Parathyroid adenoma (tissue), 2 donors: Measurements from ENCODE around the gene TRMU.

Experiments
- H2AFZ ChIP-seq: fragments of 300-600 bp; sonication (generic); one replicate; pipeline ENCODE4 v1.7.0; 2017; ENCODE audit warnings: antibody characterized with exemption, mild to moderate bottlenecking
- H3K27ac ChIP-seq: fragments of 300-600 bp; sonication (generic); one replicate; pipeline ENCODE4 v1.7.0; 2017
- H3K27me3 ChIP-seq: fragments of 300-600 bp; sonication (generic); one replicate; pipeline ENCODE4 v1.7.0; 2017; ENCODE audit warnings: low read length; ENCODE audit not compliant: control insufficient read depth, insufficient read depth
- H3K36me3 ChIP-seq: fragments of 300-600 bp; sonication (generic); one replicate; pipeline ENCODE4 v1.7.0; 2017; ENCODE audit warnings: low read length; ENCODE audit not compliant: control insufficient read depth, insufficient read depth
- H3K4me1 ChIP-seq: fragments of 300-600 bp; sonication (generic); one replicate; pipeline ENCODE4 v1.7.0; 2017; ENCODE audit warnings: control low read depth
- H3K4me2 ChIP-seq: fragments of 300-600 bp; sonication (generic); one replicate; pipeline ENCODE4 v1.7.0; 2017; ENCODE audit warnings: low read length
- H3K4me3 ChIP-seq: fragments of 300-600 bp; sonication (generic); one replicate; pipeline ENCODE4 v1.7.0; 2017; ENCODE audit warnings: low read depth, low read length
- H3K79me2 ChIP-seq: fragments of 300-600 bp; sonication (generic); one replicate; pipeline ENCODE4 v1.7.0; 2017; ENCODE audit warnings: control low read depth
- H3K9ac ChIP-seq: fragments of 300-600 bp; sonication (generic); one replicate; pipeline ENCODE4 v1.7.0; 2017; ENCODE audit warnings: mild to moderate bottlenecking
- H3K9me3 ChIP-seq: fragments of 300-600 bp; sonication (generic); one replicate; pipeline ENCODE4 v1.7.0; 2017; ENCODE audit warnings: low read length; ENCODE audit not compliant: control insufficient read depth
- TF ChIP-seq, protein P1 (sequence below): fragments of 300-600 bp; sonication (generic); IDR thresholded peaks from one replicate; pipeline ENCODE4 v1.7.0; 2017; ENCODE audit warnings: antibody characterized with exemption, mild to moderate bottlenecking
- donor health status: primary hyperparathyroidism.

Gene TRMU

DNA sequence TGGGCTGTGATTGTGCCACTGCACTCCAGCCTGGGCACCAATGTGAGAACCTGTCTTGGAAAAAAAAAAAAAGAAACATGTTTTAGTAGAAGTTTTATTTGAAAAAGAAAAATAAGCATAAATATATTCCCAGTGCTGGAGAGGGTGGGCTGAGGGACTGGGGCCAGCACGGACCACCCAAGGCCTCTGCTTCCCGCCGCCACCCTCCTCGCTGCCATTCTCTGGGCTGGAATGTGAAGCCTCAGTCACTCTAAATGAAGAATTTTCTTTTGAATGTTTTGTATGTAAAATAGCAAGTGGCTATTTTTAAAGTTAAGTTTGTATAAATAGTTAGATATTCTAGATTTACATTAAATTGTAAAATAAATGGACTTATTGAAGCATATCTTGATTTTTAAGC is 5.1 kb upstream of the TRMU start:
- Histone ChIP-seq H2AFZ (no peak overlapping the region), H3K27me3 (no peaks in the 10 kb centered on the region), H3K4me3 (no peak overlapping the region), H3K9me3 (no peaks in the 10 kb centered on the region), H3K9ac (no peak overlapping the region), H3K36me3 (no peaks in the 10 kb centered on the region), H3K4me2 (no peak overlapping the region), H3K27ac (no peak overlapping the region), H3K79me2 (no peaks in the 10 kb centered on the region), H3K4me1 (no peaks in the 10 kb centered on the region)
- TF ChIP-seq, protein P1, sequence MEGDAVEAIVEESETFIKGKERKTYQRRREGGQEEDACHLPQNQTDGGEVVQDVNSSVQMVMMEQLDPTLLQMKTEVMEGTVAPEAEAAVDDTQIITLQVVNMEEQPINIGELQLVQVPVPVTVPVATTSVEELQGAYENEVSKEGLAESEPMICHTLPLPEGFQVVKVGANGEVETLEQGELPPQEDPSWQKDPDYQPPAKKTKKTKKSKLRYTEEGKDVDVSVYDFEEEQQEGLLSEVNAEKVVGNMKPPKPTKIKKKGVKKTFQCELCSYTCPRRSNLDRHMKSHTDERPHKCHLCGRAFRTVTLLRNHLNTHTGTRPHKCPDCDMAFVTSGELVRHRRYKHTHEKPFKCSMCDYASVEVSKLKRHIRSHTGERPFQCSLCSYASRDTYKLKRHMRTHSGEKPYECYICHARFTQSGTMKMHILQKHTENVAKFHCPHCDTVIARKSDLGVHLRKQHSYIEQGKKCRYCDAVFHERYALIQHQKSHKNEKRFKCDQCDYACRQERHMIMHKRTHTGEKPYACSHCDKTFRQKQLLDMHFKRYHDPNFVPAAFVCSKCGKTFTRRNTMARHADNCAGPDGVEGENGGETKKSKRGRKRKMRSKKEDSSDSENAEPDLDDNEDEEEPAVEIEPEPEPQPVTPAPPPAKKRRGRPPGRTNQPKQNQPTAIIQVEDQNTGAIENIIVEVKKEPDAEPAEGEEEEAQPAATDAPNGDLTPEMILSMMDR, result no peak

DNA sequence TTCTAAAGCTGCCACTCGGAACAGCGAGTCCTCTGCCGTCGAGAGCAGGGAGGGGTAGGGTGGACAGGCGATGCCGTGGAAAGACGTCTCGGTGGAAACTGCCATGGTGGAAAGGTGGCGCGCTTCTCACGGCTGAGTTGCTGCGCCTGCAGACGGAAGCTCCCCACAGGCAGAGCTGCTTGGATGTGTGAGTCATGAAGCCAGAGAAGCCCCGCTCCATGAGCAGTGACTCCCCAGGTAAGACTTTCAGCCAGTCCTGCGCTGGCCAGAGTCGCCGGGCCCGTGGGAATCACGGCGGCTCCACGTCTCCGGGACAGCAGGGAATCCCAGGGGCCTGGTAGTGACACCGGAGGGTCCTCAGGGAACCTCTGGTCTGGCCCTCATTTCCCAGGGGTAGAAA is 4.0 kb upstream of the TRMU start:
- no peaks in the 10 kb centered on the region for H3K79me2 ChIP-seq
- H3K9me3 ChIP-seq, result no peaks in the 10 kb centered on the region
- H3K9ac ChIP-seq, result no peak overlapping the region
- no peak overlapping the region for H3K4me2 ChIP-seq
- no peaks in the 10 kb centered on the region for H3K36me3 ChIP-seq
- TF ChIP-seq, protein P1, result no peak
- H3K27me3 ChIP-seq, result no peaks in the 10 kb centered on the region
- no peaks in the 10 kb centered on the region for H3K4me1 ChIP-seq
- no peak overlapping the region for H3K27ac ChIP-seq
- no peak overlapping the region for H3K4me3 ChIP-seq
- no peak overlapping the region for H2AFZ ChIP-seq

DNA sequence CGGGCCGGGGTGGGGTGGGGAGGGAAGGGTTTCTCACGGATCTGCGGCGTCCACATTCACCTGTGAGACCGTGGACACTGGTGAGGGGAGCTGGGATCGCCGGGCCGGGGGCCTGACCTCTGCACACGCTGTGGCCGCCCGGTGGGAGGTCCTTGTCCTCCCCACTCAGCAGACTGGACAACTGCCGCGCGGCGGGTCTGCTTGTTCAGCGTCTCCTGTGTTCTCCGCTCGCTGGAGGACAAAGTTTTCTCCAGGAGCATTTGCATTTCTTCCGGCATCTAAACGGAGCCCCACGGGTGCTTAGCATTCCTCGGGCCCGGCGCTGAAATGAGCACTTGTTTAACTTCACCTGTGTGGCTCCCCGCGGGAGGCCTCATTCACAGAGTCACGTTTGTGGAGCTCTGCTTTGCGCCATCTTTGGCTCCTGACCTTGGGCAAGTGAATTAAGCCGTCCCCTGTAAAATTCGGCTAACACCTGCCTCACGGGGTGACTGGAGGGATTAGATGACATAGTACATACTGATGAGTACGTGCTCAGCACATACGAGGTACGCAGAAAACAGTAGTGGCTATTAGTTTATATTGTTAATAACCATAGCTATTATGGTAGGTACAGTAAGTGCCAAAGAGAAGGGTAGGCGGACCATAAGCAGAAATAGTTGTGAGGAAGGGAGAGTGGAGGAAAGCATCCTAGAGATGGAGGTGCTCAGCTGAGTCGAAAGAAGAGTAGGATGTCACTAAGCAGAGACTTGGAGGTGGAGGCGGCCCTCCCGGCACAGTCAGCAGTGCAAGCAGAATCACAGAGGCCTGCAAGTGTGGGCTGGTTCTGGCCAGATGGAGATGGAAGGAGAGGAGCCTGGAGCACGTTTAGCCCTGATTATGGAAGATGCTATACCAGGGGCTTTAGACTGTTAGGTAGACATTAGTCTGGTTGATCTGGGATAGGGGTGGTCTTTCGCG is 885 bp downstream of the TRMU start:
- peak overlapping the region; percentile 80 for H3K27ac ChIP-seq
- TF ChIP-seq, protein P1, result no peak
- no peaks in the 10 kb centered on the region for H3K9me3 ChIP-seq
- H3K36me3 ChIP-seq, result no peaks in the 10 kb centered on the region
- H3K27me3 ChIP-seq, result no peaks in the 10 kb centered on the region
- H3K9ac ChIP-seq, result peak overlapping the region; percentile 91
- peaks cover 5% of the 10 kb centered on the region for H3K79me2 ChIP-seq
- H3K4me1 ChIP-seq, result peaks cover 3% of the 10 kb centered on the region
- H3K4me3 ChIP-seq, result peak overlapping the region; percentile 86
- H2AFZ ChIP-seq, result peak overlapping the region; percentile 96
- H3K4me2 ChIP-seq, result peak overlapping the region; percentile 93

DNA sequence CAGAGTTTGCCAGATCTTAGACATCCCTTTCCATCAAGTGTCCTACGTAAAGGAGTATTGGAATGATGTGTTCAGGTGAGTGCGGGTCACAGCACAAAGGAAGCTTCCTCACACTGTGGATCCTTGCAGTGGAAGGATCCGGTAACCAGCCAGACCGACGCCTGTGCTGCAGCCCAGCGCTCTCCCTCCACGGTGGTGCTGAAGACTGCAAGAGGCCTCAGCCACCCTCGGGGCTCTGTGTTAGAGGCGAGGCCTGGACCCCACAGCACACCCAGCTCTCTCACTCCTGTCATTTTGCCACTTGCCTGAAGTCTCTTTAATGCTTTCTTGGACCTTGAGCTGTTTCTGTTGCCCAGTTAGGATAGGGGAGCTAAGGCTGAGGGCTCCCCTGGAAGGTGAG is 2.4 kb downstream of the TRMU start:
- no peak overlapping the region for H3K4me2 ChIP-seq
- no peaks in the 10 kb centered on the region for H3K27me3 ChIP-seq
- no peak overlapping the region for H3K4me3 ChIP-seq
- H2AFZ ChIP-seq, result no peak overlapping the region
- H3K27ac ChIP-seq, result no peak overlapping the region
- H3K4me1 ChIP-seq, result peaks cover 3% of the 10 kb centered on the region
- H3K79me2 ChIP-seq, result peaks cover 5% of the 10 kb centered on the region
- H3K9ac ChIP-seq, result no peak overlapping the region
- TF ChIP-seq, protein P1, result no peak
- H3K9me3 ChIP-seq, result no peaks in the 10 kb centered on the region
- no peaks in the 10 kb centered on the region for H3K36me3 ChIP-seq
